ENCODE results near the gene HNRNPA2B1.

HNRNPA2B1 gene

DNA sequence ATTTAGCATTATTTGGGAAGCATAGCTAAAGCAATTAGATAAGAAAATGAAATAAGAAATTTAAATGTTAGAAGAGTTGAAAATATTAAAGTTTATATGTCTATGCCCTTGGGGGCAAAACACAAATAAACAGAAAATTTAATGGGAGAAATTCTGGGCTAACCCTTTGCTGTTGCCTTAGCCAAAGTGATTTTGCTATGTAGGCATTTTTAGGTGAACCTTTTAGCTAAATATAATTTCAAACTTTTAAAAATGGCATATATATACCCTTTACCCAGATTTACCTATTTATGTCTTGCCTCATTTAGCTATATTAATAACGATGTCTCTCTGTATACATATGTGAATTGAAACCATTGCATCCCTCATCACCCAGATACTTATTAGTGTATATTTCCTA, 28.5 kb downstream of the HNRNPA2B1 start:
- Histone ChIP-seq H3K9me3 (ENCODE audit: insufficient read depth, low read depth, low read length) (no peaks in the 10 kb centered on the region), H3K36me3 (ENCODE audit: insufficient read depth, low read length) (no peaks in the 10 kb centered on the region), H3F3A (ENCODE audit: low read depth) (no peaks in the 10 kb centered on the region), H3K4me3 (ENCODE audit: low read length, poor library complexity, severe bottlenecking) (no peak overlapping the region), H3K9ac (ENCODE audit: low read depth, low read length, poor library complexity, severe bottlenecking) (no peak overlapping the region), H3K4me1 (ENCODE audit: insufficient read depth, low read length, poor library complexity, severe bottlenecking) (peaks cover 6% of the 10 kb centered on the region), H3K4me2 (ENCODE audit: low read depth, low read length, poor library complexity, severe bottlenecking) (no peak overlapping the region), H3K27me3 (ENCODE audit: insufficient read depth, low read length, poor library complexity, severe bottlenecking) (no peaks in the 10 kb centered on the region), H2AFZ (ENCODE audit: low read length) (no peak overlapping the region), H3K9me2 (replicated peaks; ENCODE audit: low read depth, low read length) (no peaks in the 10 kb centered on the region), H4K20me1 (ENCODE audit: insufficient read depth, low read length, poor library complexity, severe bottlenecking) (no peaks in the 10 kb centered on the region), H3K79me2 (ENCODE audit: insufficient read depth, low read length) (no peaks in the 10 kb centered on the region)
- TF ChIP-seq, protein P1, sequence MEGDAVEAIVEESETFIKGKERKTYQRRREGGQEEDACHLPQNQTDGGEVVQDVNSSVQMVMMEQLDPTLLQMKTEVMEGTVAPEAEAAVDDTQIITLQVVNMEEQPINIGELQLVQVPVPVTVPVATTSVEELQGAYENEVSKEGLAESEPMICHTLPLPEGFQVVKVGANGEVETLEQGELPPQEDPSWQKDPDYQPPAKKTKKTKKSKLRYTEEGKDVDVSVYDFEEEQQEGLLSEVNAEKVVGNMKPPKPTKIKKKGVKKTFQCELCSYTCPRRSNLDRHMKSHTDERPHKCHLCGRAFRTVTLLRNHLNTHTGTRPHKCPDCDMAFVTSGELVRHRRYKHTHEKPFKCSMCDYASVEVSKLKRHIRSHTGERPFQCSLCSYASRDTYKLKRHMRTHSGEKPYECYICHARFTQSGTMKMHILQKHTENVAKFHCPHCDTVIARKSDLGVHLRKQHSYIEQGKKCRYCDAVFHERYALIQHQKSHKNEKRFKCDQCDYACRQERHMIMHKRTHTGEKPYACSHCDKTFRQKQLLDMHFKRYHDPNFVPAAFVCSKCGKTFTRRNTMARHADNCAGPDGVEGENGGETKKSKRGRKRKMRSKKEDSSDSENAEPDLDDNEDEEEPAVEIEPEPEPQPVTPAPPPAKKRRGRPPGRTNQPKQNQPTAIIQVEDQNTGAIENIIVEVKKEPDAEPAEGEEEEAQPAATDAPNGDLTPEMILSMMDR (conservative IDR thresholded peaks at IDR 0.05; ENCODE audit: low read length): no peak
- TF ChIP-seq EZH2phosphoT487 (IDR thresholded peaks at IDR 0.05; ENCODE audit: borderline replicate concordance): no peak

DNA sequence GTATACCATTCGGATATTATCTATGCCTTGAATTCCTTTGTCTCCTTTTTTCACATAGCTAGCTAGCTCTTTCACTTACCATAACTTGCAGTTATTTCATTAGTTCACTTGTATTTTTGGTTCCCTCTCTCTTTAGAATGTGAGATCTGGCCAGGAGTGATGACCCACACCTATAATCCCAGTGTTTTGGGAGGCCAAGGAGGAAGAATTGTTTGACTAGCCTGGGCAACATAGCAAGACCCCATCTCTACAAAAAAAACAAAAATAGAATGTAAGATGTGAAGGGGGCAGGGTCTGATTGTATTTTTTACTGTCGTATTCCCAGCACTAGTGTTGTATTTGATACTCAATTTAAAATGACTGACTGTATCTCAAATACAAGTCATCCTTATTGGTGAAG, 28.9 kb downstream of the HNRNPA2B1 start:
- no peaks in the 10 kb centered on the region for H3K36me3 ChIP-seq (ENCODE audit: insufficient read depth, low read length)

DNA sequence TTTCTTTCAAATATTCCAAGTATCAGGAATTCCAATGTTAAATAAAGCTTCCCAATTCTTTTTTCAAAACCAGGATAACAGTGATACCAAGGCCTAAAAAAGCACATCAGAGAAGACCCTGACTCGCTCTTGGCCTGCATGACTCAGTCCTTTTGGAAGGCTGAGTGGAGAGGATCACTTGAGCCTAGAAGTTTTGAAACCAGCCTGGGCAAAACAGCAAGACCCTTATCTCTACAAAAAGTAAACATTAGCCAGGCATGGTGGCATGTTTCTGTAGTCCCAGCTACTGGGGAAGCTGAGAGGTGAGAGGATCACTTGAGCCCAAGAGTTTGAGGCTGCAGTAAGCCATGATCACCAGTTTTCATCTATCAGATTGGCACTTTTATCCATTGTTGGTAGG, 29.9 kb downstream of the HNRNPA2B1 start:
- no peaks in the 10 kb centered on the region for H3K36me3 ChIP-seq (ENCODE audit: insufficient read depth, low read length)
- no peak overlapping the region for H3K4me2 ChIP-seq (ENCODE audit: low read depth, low read length, poor library complexity, severe bottlenecking)
- no peaks in the 10 kb centered on the region for H3F3A ChIP-seq (ENCODE audit: low read depth)
- H3K4me1 ChIP-seq (ENCODE audit: insufficient read depth, low read length, poor library complexity, severe bottlenecking): peaks cover 12% of the 10 kb centered on the region
- H3K27me3 ChIP-seq (ENCODE audit: insufficient read depth, low read length, poor library complexity, severe bottlenecking): no peaks in the 10 kb centered on the region
- H3K9me3 ChIP-seq (ENCODE audit: insufficient read depth, low read depth, low read length): no peaks in the 10 kb centered on the region
- H3K79me2 ChIP-seq (ENCODE audit: insufficient read depth, low read length): no peaks in the 10 kb centered on the region
- no peak overlapping the region for H3K9ac ChIP-seq (ENCODE audit: low read depth, low read length, poor library complexity, severe bottlenecking)
- no peaks in the 10 kb centered on the region for H4K20me1 ChIP-seq (ENCODE audit: insufficient read depth, low read length, poor library complexity, severe bottlenecking)
- no peaks in the 10 kb centered on the region for H3K9me2 ChIP-seq (replicated peaks; ENCODE audit: low read depth, low read length)
- TF ChIP-seq EZH2phosphoT487 (IDR thresholded peaks at IDR 0.05; ENCODE audit: borderline replicate concordance): no peak
- TF ChIP-seq, protein P1 (conservative IDR thresholded peaks at IDR 0.05; ENCODE audit: low read length): no peak
- H2AFZ ChIP-seq (ENCODE audit: low read length): no peak overlapping the region
- no peak overlapping the region for H3K4me3 ChIP-seq (ENCODE audit: low read length, poor library complexity, severe bottlenecking)

More for the DNA sequence above, 28.9 kb downstream of the HNRNPA2B1 start:
- Histone ChIP-seq H3K79me2 (ENCODE audit: insufficient read depth, low read length) (no peaks in the 10 kb centered on the region), H3K9me2 (replicated peaks; ENCODE audit: low read depth, low read length) (no peaks in the 10 kb centered on the region), H3K27me3 (ENCODE audit: insufficient read depth, low read length, poor library complexity, severe bottlenecking) (no peaks in the 10 kb centered on the region), H3K9me3 (ENCODE audit: insufficient read depth, low read depth, low read length) (no peaks in the 10 kb centered on the region), H3K4me2 (ENCODE audit: low read depth, low read length, poor library complexity, severe bottlenecking) (no peak overlapping the region), H3K4me1 (ENCODE audit: insufficient read depth, low read length, poor library complexity, severe bottlenecking) (peaks cover 10% of the 10 kb centered on the region), H2AFZ (ENCODE audit: low read length) (no peak overlapping the region), H3F3A (ENCODE audit: low read depth) (no peaks in the 10 kb centered on the region), H3K4me3 (ENCODE audit: low read length, poor library complexity, severe bottlenecking) (no peak overlapping the region), H4K20me1 (ENCODE audit: insufficient read depth, low read length, poor library complexity, severe bottlenecking) (no peaks in the 10 kb centered on the region), H3K9ac (ENCODE audit: low read depth, low read length, poor library complexity, severe bottlenecking) (no peak overlapping the region)
- no peak for TF ChIP-seq EZH2phosphoT487 (IDR thresholded peaks at IDR 0.05; ENCODE audit: borderline replicate concordance)
- TF ChIP-seq, protein P1 (conservative IDR thresholded peaks at IDR 0.05; ENCODE audit: low read length): no peak
